Spinal cord (tissue), 10 donors: ENCODE data around the gene TCF4. TPM values are rescaled to one million over a fixed set of nuclear protein-coding genes. Genes with fewer than 3 reads are reported as not detected.

Experiments
- DNase-seq, 6 donors: peaks; one replicate each; pipeline versions ENCODE4 v3.0.0 to v3.0.0-alpha.2; 2013 to 2015; ENCODE audit warnings: low spot score in 6 of 6, low read depth in 4 of 6
- H3K27ac ChIP-seq: one replicate; pipeline ENCODE4 v1.5.1; 2013; ENCODE audit warnings: low read depth, low read length, control low read depth
- H3K27me3 ChIP-seq: one replicate; pipeline ENCODE4 v1.6.1; 2013; ENCODE audit warnings: low read length; ENCODE audit not compliant: control insufficient read depth, insufficient read depth
- H3K36me3 ChIP-seq: one replicate; pipeline ENCODE4 v1.6.1; 2013; ENCODE audit warnings: low read length; ENCODE audit not compliant: control insufficient read depth, insufficient read depth
- H3K4me1 ChIP-seq: one replicate; pipeline ENCODE4 v1.6.1; 2013; ENCODE audit warnings: low read length; ENCODE audit not compliant: control insufficient read depth, insufficient read depth
- H3K4me3 ChIP-seq: one replicate; pipeline ENCODE4 v1.5.1; 2013; ENCODE audit warnings: low read depth, low read length, control low read depth
- H3K9me3 ChIP-seq: one replicate; pipeline ENCODE4 v1.6.1; 2013; ENCODE audit warnings: low read length; ENCODE audit not compliant: control insufficient read depth, insufficient read depth
- WGBS: methylation state at CpG from one replicate; pipeline ENCODE4 v1.1.5; 2013; ENCODE audit warnings: missing lambda C conversion rate; ENCODE audit not compliant: insufficient coverage; 5-methylcytosine and 5-hydroxymethylcytosine counted together
- polyA plus RNA-seq, 2 donors: library from polyadenylated mRNA; unstranded; fragments of 120-200 nt; gene quantifications; one replicate each; pipeline ENCODE4 v1.2.1, GENCODE V29; 2013; ENCODE audit not compliant: insufficient read length in 2 of 2
- total RNA-seq, 2 donors: library from RNA; depleted of rRNA in 1 of 2; stranded (reverse); fragments of 120-200 nt in 1 of 2; fragments of >200 nt in 1 of 2; gene quantifications; one replicate each; pipeline versions ENCODE4 v1.2.3 to v1.2.4, GENCODE V29; 2013 to 2014
- donor health status: healthy.

Gene TCF4
- total and polyA plus RNA-seq, 4 donors: 57.1 to 234 (median 138) TPM

DNA sequence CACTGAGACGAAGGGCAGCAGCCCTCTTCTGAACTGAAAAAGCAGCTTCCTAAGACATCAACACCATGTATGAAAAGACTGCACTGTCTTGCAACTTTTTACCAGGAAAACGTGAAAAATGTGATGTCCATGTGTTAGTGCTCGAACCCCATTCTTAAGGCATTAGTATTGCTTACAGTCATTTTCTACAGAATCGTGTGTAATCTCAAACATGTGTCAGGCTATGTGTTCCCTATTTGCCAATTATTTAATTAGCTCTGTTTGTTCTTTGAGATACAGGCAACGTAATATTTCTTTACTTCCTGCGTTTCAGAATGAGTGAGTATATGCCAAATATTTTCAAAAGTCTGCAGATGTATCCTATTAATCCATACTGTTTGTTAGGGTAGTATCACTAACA is 321.0 kb downstream of the TCF4 start:
- Histone ChIP-seq H3K4me3 (no peak overlapping the region), H3K4me1 (no peaks in the 10 kb centered on the region), H3K27me3 (no peaks in the 10 kb centered on the region), H3K27ac (no peak overlapping the region), H3K36me3 (peaks cover 9% of the 10 kb centered on the region), H3K9me3 (no peaks in the 10 kb centered on the region)
- no peak for DNase-seq
- no CpG with 5 or more reads among the region's 6 CpGs for WGBS

GRCh38 chr18:55265984-55266383 is 322.0 kb downstream of the TCF4 start:
- Histone ChIP-seq H3K27ac (no peak overlapping the region), H3K4me3 (no peak overlapping the region), H3K4me1 (no peaks in the 10 kb centered on the region), H3K36me3 (peaks cover 9% of the 10 kb centered on the region), H3K27me3 (no peaks in the 10 kb centered on the region), H3K9me3 (no peaks in the 10 kb centered on the region)
- DNase-seq: no peak
- no CpG with 5 or more reads among the region's 3 CpGs for WGBS

- Histone ChIP-seq H3K4me3 (no peak overlapping the region), H3K27me3 (no peaks in the 10 kb centered on the region), H3K4me1 (no peaks in the 10 kb centered on the region), H3K36me3 (peaks cover 9% of the 10 kb centered on the region), H3K27ac (no peak overlapping the region), H3K9me3 (no peaks in the 10 kb centered on the region)
- no peak for DNase-seq
- no CpG with 5 or more reads among the region's 5 CpGs for WGBS
These were observed 322.8 kb downstream of the TCF4 start for GRCh38 chr18:55265130-55265675.

GRCh38 chr18:55264108-55264507 is 323.9 kb downstream of the TCF4 start:
- 63% methylated on average over 1 of the region's 3 CpGs for WGBS
- no peak overlapping the region for H3K4me3 ChIP-seq
- no peaks in the 10 kb centered on the region for H3K9me3 ChIP-seq
- peaks cover 9% of the 10 kb centered on the region for H3K36me3 ChIP-seq
- H3K27me3 ChIP-seq: no peaks in the 10 kb centered on the region
- H3K27ac ChIP-seq: no peak overlapping the region
- no peak for DNase-seq
- no peaks in the 10 kb centered on the region for H3K4me1 ChIP-seq

GRCh38 chr18:55262021-55262560 is 325.9 kb downstream of the TCF4 start:
- H3K27ac ChIP-seq: no peak overlapping the region
- no peaks in the 10 kb centered on the region for H3K27me3 ChIP-seq
- H3K36me3 ChIP-seq: peaks cover 4% of the 10 kb centered on the region
- no CpG with 5 or more reads among the region's 1 CpG for WGBS
- H3K9me3 ChIP-seq: no peaks in the 10 kb centered on the region
- no peak overlapping the region for H3K4me3 ChIP-seq
- no peaks in the 10 kb centered on the region for H3K4me1 ChIP-seq
- no peak for DNase-seq

GRCh38 chr18:55261253-55261652 is 326.7 kb downstream of the TCF4 start:
- Histone ChIP-seq H3K27me3 (no peaks in the 10 kb centered on the region), H3K9me3 (no peaks in the 10 kb centered on the region), H3K27ac (no peak overlapping the region), H3K4me1 (no peaks in the 10 kb centered on the region), H3K36me3 (no peaks in the 10 kb centered on the region), H3K4me3 (no peak overlapping the region)
- WGBS: 76% methylated on average over 3 of the region's 4 CpGs
- DNase-seq: no peak

DNA sequence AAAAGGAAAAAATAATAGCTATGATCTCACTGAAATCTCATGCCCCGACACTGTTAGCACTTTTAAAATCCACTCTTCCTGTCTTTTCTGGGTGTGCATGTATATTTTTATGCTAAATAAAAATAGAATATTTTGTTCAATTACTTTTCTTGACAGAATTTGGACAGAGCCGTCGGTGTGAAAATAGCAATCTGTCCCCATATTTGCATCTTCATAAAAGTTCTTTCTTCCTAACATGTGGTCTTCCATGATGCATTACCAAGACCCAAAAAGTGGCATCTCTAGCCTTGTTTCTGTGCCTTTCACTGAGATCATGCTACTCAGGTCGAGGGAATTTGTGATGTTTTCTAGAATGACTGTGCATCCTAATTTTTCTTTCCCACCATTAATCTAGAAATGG is 329.9 kb downstream of the TCF4 start:
- Histone ChIP-seq H3K4me3 (no peak overlapping the region), H3K27me3 (no peaks in the 10 kb centered on the region), H3K4me1 (no peaks in the 10 kb centered on the region), H3K9me3 (no peaks in the 10 kb centered on the region), H3K27ac (no peak overlapping the region), H3K36me3 (no peaks in the 10 kb centered on the region)
- peak in 1 of 6 donors; percentile 68 for DNase-seq
- no CpG with 5 or more reads among the region's 4 CpGs for whole genome bisulfite sequencing

DNA sequence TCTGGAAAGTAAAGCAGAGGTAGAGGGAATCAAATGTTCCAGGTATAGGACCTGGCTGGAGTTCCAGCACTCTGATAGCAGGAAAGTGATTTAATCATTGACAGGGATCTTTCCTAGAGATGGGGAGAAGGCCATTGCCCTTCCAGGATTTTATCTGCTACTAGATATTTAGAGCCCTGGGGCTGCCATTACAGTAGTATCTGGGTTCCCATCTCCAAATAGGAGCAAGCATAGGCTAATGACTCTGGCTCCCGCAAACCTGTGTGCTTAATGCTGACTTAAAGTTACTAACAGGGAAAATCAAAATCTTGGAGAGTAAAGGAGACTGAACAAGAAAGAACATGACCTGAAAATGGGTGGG is 331.1 kb downstream of the TCF4 start:
- Histone ChIP-seq H3K27me3 (no peaks in the 10 kb centered on the region), H3K9me3 (no peaks in the 10 kb centered on the region), H3K4me1 (no peaks in the 10 kb centered on the region), H3K36me3 (no peaks in the 10 kb centered on the region), H3K4me3 (no peak overlapping the region), H3K27ac (no peak overlapping the region)
- 100% methylated on average over 1 of the region's 1 CpG for WGBS
- no peak for DNase-seq

DNA sequence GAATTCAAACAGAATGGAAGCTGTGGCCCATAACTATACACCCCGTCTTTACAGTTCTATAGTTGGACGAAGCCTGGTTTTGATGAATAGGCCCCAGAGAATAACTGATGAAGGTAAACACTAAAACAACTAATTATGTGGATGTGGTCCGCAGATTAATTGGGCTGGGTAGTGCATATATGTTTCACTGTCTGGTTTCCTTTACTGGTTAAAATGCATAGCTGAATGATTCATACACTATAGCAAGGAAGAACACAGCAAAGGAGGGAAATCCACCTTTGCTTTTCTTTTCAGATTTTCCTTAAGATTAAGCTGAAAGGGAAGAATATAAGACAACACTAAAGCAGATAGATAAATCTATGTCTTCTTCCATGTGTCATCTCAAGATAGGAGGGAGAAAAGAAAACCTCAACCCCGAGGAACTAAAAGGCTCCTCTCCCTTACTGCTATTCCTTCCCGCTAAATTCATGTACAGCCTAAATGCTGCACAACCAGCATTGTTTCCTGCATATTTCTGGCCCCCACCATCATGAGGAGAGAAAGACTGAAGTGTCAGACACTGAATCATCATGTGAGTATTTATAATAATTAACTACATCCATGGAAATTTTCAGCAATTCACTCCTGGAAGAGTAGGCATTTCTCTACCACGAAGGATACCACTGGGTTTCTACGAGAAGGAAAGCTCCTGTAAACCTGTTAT is 331.6 kb downstream of the TCF4 start:
- Histone ChIP-seq H3K9me3 (no peaks in the 10 kb centered on the region), H3K4me1 (no peaks in the 10 kb centered on the region), H3K27me3 (no peaks in the 10 kb centered on the region), H3K36me3 (no peaks in the 10 kb centered on the region), H3K27ac (no peak overlapping the region), H3K4me3 (no peak overlapping the region)
- WGBS: 100% methylated on average over 1 of the region's 7 CpGs
- no peak for DNase-seq

- no peak overlapping the region for H3K27ac ChIP-seq
These were observed 334.2 kb downstream of the TCF4 start for GRCh38 chr18:55253814-55254213.

More at GRCh38 chr18:55253814-55254213, 334.2 kb downstream of the TCF4 start:
- H3K36me3 ChIP-seq: peaks cover under 1% of the 10 kb centered on the region
- H3K27me3 ChIP-seq: no peaks in the 10 kb centered on the region
- no peak for DNase-seq
- no peaks in the 10 kb centered on the region for H3K9me3 ChIP-seq
- no peak overlapping the region for H3K4me3 ChIP-seq
- H3K4me1 ChIP-seq: peaks cover 2% of the 10 kb centered on the region
- whole genome bisulfite sequencing: no CpG with 5 or more reads among the region's 1 CpG
